IPS-11a (cell line): ENCODE data around the gene SYNC.
"Not testable (repeated sequence)": the region's sequence is repeated elsewhere in the genome, so short reads cannot be mapped to it uniquely, and the experiment has no call there.

Experiments used
- H3K4me3 ChIP-seq: one replicate; pipeline ENCODE4 v1.5.1; 2013; ENCODE audit warnings: low read depth, low read length, control low read depth

SYNC gene

GRCh38 chr1:32695098-32695904 lies 7.3 kb downstream of the SYNC start:
- H3K4me3 ChIP-seq, result no peak overlapping the region

DNA sequence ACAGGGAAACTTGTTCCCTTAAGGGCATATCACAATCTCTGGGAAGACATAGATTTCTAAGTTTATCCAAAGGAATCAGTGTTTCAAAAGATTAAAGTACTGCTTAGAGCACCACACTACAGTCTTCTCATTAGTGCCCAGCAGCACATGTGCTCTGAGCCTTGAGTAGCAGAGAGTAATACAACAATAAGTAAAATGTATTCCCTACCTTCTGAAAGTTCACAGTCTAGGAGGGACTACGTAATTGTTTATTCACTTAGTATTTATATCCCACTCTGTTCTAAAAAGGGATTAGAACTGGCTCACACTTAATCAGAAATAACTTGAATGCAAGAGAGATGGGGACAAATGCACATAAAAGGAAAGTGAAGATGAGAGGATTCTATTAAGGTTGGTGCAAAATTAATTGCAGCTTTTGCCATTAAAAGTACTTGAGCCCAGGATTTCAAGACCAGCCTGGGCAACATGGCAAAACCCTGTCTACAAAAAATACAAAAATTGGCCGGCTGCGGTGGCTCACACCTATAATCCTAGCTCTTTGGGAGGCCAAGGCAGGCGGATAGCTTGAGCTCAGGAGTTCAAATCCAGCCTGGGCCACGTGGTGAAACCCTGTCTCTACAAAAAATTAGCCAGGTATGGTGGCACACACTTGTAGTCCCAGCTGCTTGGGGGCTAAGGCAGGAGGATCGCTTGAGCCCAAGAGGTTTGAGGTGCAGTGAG lies 9.0 kb downstream of the SYNC start:
- no peak overlapping the region for H3K4me3 ChIP-seq

DNA sequence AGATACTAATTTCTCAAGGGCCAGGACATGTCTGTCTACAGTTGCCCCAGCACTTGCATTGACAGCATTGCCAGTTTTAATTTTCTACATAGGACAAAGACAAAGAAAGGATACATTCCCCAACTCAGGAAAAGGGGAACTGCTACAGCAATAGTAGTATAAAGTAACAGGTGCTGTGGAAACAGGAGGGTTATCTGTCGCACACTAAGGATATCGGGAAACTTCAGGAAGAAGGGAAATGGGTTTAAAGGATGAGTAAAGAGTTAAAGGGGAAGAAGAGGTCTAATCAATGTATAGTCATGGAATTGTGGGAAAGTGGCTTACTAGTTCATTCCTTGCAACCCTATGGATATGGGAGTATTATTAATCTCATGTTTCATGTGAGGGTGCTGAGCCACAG lies 16.2 kb downstream of the SYNC start:
- no peak overlapping the region for H3K4me3 ChIP-seq

GRCh38 chr1:32685498-32685897 lies 17.1 kb downstream of the SYNC start:
- no peak overlapping the region for H3K4me3 ChIP-seq

DNA sequence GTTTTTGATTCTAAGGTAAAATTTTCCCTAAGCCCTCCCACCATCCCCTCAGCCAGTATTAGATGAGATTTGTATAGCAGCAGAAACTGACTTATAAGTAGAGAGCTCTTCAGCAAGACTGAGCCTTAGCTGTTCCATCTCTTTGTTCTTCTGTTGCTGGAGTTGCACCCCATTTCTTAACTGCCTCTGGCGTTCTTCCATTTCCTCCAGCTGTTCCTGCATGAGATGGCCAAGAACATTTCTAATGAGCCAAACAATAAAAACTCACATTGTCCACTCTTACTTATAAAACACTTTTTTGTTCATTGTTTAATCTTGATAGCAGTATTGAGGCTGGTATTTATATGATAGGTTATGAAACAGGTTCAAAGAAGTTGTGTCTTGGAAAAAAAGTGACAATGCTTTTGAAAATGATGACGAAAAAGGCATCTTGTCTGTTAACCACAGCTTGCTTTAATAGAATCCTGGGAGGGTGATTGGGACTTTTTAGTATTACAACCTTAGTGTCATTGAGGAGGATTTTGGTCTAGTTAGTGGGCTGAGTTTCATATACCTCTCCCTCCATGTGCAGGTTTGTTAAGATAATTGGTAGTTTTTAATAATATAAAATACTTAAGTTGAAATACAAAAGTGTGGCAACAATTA lies 18.3 kb downstream of the SYNC start:
- H3K4me3 ChIP-seq, result no peak overlapping the region

- H3K4me3 ChIP-seq, result no peak overlapping the region
Measured at GRCh38 chr1:32683397-32683796, 19.2 kb downstream of the SYNC start.

DNA sequence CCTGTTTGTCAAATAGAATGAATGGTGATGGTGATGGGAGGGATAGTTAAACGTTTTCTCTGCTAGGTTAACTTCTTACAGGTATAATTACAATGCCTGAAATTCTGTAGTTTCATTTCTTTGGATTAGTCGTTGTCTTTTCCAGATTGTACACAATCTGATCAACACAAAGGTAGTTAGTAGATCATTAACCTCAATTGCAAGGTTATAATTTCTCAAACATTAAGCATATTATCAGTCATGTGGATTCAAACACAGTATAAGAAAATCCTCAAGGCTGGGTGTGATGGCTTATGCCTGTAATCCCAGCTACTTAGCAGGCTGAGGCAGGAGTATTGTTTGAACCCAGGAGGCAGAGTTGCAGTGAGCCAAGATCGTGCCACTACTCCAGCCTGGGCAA lies 20.6 kb downstream of the SYNC start:
- no peak overlapping the region for H3K4me3 ChIP-seq

GRCh38 chr1:32681509-32681908 lies 21.1 kb downstream of the SYNC start:
- H3K4me3 ChIP-seq, result no peak overlapping the region

DNA sequence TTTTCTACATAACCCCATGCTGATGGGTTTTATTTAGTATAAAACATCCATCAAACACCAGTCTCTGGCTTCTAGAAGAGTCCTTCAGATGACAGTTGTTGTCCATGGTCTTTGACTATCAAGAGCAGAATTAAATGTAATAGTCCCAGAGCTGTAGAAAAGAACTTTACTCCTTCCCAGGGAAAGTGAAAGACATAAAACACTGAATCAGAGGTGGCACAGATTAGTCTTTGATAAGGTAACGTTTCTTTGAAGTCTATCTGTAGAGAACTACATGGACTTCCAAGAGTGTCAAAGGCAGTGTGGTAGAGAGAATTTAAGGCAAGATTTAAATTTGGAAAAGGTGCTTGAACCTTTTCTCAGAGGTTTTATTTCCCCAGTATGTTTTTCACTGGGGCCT lies 21.9 kb downstream of the SYNC start:
- no peak overlapping the region for H3K4me3 ChIP-seq

DNA sequence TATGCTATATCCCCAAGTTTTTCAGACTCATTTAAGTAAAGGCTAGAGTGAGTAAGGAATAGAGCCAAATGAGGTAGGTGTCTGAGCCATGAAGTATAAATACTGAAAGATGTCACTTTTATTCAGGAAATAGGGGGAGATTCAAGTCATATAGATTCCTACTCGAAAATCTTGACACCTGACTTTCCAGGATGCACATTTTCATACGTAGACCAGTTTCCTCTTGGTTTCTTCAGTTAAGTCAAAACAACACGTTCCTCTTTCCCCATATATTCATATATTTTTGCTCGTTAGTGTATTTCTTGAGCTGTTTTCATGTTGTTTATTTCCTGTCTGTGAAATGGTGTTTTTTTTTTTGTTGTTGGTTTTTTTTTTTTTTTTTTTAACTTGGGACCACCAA lies 22.6 kb downstream of the SYNC start:
- H3K4me3 ChIP-seq, result not testable (repeated sequence)

GRCh38 chr1:32676945-32677344 lies 25.6 kb downstream of the SYNC start:
- H3K4me3 ChIP-seq, result no peak overlapping the region

GRCh38 chr1:32668716-32669115 lies 33.9 kb downstream of the SYNC start:
- H3K4me3 ChIP-seq, result not testable (repeated sequence)

- H3K4me3 ChIP-seq, result no peak overlapping the region
Measured at GRCh38 chr1:32666901-32667566, 35.5 kb downstream of the SYNC start.

DNA sequence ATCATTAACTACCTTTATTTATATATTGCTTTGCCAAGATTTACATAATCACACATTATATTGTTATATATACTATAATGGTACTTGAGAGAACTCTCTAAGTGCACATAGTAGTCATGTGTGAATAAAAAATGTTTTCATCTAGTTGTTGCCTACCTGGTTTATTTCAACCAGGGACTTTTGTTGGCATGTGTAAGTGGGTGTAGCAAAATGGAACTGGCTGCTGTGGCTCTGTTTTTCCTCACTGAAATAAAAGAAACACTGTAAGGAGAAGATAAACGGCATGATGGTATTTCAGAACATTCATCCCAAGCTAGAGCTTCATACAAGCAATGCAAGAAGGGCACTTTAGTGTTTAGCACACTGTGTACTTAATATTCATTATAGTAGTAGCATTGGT lies 36.7 kb downstream of the SYNC start:
- H3K4me3 ChIP-seq, result no peak overlapping the region

DNA sequence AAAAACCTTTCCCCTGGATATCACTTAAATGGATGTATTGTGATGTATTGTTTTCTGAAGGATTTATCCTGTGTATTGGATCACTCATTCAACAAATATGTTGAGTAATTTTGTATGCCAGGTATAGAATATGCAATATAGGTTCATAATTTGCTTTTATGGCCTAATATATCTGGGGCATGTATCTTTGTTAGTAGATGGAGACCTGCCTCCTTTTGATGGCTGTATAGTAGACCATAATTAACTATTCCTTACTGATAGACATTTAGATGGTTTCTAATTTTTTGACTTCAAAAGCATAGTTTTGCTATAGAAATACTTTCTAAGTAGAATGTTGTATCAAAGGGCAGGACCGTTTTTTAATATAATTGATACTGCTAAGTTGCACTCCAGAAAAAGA lies 43.0 kb downstream of the SYNC start:
- no peak overlapping the region for H3K4me3 ChIP-seq

DNA sequence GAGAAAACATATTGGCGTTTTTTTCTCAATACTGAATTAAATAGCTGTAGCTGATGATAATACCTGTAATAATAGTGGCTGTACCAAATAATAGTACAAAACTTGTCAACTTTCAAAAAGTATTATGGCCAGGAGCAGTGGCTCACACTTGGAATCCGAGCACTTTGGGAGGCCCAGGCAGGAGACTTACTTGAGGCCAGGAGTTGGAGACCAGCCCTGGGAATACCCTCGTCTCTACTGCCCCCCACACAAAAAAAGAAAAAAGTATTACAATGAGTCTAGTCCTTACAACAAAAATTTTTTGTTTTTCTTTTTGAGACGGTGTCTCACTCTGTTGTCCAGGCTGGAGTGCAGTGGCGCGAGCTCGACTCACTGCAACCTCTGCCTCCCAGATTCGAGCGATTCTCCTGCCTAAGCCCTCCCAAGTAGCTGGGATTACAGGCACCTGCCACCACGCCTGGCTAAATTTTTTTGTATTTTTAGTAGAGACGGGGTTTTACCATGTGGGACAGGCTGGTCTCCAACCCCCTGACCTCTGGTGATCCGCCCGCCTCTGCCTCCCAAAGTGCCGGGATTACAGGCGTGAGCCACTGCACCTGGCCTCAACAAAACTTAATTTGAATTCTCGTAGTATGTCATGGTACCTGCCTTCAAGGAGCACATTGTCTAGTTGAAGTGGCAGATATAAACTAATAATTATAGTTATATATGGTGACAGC lies 50.2 kb downstream of the SYNC start:
- peak overlapping the region; percentile 92 for H3K4me3 ChIP-seq

DNA sequence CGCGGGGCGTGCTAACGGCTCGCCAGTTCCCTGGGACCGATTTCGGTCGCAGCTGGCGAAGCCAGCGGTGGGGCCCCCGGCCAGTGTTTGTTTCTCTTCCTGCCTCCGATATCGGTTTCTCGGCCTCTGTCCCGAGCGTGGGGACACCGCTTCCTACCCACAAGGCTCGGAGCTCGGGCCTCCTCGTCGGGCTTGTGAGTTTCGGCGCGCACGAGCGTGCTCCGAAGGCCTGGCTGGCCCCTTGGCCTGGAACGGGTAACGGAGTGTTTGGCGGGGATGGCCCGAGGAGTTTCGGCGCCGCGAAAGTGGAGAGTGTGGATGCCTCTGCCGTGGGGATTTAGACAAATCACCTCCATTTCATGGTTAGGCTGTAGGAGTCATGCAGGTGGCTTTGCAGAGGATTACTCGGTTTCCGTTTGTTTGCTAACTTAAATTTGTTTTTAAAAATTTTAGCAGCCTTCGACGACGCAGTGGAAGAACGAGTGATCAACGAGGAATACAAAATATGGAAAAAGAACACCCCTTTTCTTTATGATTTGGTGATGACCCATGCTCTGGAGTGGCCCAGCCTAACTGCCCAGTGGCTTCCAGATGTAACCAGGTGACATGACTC lies 51.0 kb downstream of the SYNC start:
- peak overlapping the region; percentile 92 for H3K4me3 ChIP-seq

- peak within 1 kb of the TSS; percentile 92 for H3K4me3 ChIP-seq
Measured at GRCh38 chr1:32650752-32651460, 51.7 kb downstream of the SYNC start, which contains the start of gene RBBP4. Gene RBBP4 (plus strand): TSS chr1:32651208. CDS start chr1:32651307, 99 bp downstream.

DNA sequence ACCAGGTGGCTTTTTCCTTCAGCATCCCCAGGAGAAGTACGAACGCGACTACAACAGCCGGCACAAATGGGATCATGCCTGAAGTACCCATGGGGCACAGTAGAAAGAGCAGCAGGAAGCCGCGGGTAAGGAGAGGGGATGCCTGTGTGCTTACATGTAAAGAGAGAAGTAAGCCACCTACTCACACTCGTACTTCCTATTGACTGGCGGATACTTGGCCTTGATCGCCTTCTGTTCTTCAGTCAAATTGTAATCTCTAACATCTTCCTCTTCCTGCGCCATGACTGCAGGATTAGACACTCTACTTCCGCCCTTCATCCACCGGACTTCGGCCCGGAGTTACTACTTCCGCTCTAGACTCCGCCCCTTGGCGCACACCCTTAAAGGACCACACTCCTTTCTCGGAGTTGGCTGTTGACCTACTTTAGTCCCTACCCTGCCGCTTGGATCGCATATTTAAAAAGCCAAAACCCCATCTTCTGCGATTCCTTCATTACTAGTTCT lies 52.3 kb downstream of the SYNC start, which contains the start of gene ZBTB8OS:
Gene ZBTB8OS, minus strand, starts transcription at position 303 of the 504 bp plus-strand sequence. Its CDS starts 21 bp downstream, at position 282.
- H3K4me3 ChIP-seq, result peak within 1 kb of the TSS; percentile 92
